GM21447 (cell line): ENCODE results near the gene CACNA1C.

Experiments used
- ATAC-seq: cut with Tn5 transposase; IDR thresholded peaks from one replicate; pipeline ENCODE4 v1.9.1; 2021; ENCODE audit not compliant: unreplicated experiment

Gene CACNA1C

GRCh38 chr12:2631653-2632350 lies 579.0 kb downstream of the CACNA1C start:
- no peak for ATAC-seq

- no peak for ATAC-seq
Measured at GRCh38 chr12:2633176-2633824, 580.5 kb downstream of the CACNA1C start.

GRCh38 chr12:2633825-2634200 lies 581.0 kb downstream of the CACNA1C start:
- ATAC-seq = no peak

- no peak for ATAC-seq
Measured at GRCh38 chr12:2634471-2634870, 581.7 kb downstream of the CACNA1C start.

GRCh38 chr12:2636741-2637340 lies 584.1 kb downstream of the CACNA1C start:
- no peak for ATAC-seq

GRCh38 chr12:2637371-2637770 lies 584.6 kb downstream of the CACNA1C start:
- no peak for ATAC-seq

GRCh38 chr12:2638273-2639019 lies 585.7 kb downstream of the CACNA1C start:
- ATAC-seq = no peak

GRCh38 chr12:2639020-2639298 lies 586.2 kb downstream of the CACNA1C start:
- no peak for ATAC-seq

- ATAC-seq = no peak
Measured at GRCh38 chr12:2640281-2640680, 587.5 kb downstream of the CACNA1C start.

GRCh38 chr12:2640709-2641108 lies 587.9 kb downstream of the CACNA1C start:
- ATAC-seq = no peak

- no peak for ATAC-seq
Measured at GRCh38 chr12:2641207-2641606, 588.4 kb downstream of the CACNA1C start.

- ATAC-seq = no peak
Measured at GRCh38 chr12:2641761-2642160, 589.0 kb downstream of the CACNA1C start.

- no peak for ATAC-seq
Measured at GRCh38 chr12:2642176-2642892, 589.5 kb downstream of the CACNA1C start.

- ATAC-seq = no peak
Measured at GRCh38 chr12:2642896-2643425, 590.2 kb downstream of the CACNA1C start.

GRCh38 chr12:2643576-2644135 lies 590.9 kb downstream of the CACNA1C start:
- ATAC-seq = no peak

GRCh38 chr12:2644683-2645405 lies 592.1 kb downstream of the CACNA1C start:
- no peak for ATAC-seq

GRCh38 chr12:2645460-2645859 lies 592.7 kb downstream of the CACNA1C start:
- ATAC-seq = no peak

- no peak for ATAC-seq
Measured at GRCh38 chr12:2646341-2646740, 593.6 kb downstream of the CACNA1C start.

- ATAC-seq = no peak
Measured at GRCh38 chr12:2647186-2647585, 594.4 kb downstream of the CACNA1C start.

GRCh38 chr12:2648406-2648805 lies 595.6 kb downstream of the CACNA1C start:
- ATAC-seq = no peak
